HG02840 (cell line): ENCODE results near the gene RNF186.
"Not testable (repeated sequence)": the region's sequence is repeated elsewhere in the genome, so short reads cannot be mapped to it uniquely, and the experiment has no call there.

Experiments
- ATAC-seq: cut with Tn5 transposase; IDR thresholded peaks from one replicate; pipeline ENCODE4 v1.9.1; 2021; ENCODE audit warnings: mild to moderate bottlenecking, moderate library complexity, moderate number of reproducible peaks; ENCODE audit not compliant: unreplicated experiment, low FRiP score

RNF186 gene

DNA sequence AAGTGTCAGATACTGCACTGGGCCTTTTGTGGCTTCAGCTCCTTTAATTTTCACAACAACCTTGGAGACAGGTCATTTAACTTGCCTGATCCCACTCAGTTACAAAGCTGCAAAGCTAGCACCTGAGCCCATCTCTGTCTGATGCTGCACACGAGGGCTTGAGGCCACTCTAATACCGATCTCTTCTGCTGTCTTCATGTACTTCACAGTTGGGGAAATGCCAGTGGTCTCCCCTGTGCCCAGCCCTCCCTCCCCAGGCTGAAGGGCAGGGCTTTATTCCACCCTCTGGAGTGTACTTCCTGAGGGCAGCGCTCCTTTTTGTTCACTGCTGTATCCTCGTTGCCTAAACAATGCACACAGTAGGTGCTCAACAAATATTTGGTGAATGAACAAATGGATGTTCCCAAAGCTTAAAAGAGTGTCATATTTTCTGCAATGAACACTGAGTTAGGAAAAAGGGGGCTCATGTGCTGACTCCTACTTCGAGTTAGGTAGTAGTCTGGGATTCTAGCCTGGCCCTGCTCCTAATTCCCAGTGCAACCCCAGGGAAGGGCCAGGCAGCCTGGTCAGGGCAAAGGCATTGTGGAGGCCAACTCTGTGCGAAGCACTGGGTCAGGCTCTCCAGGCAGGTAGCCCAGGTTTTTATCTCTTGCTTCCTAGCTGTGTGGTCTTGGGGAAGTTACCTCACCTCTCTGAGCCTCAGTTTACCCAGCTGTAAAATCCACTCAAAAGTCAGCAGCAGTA, 16.4 kb downstream of the RNF186 start:
- ATAC-seq, result no peak

GRCh38 chr1:19797827-19798226, 17.3 kb downstream of the RNF186 start:
- no peak for ATAC-seq

- no peak for ATAC-seq
Observed at GRCh38 chr1:19794583-19794982, 20.5 kb downstream of the RNF186 start.

- no peak for ATAC-seq
Observed at GRCh38 chr1:19793360-19794046, 21.6 kb downstream of the RNF186 start.

DNA sequence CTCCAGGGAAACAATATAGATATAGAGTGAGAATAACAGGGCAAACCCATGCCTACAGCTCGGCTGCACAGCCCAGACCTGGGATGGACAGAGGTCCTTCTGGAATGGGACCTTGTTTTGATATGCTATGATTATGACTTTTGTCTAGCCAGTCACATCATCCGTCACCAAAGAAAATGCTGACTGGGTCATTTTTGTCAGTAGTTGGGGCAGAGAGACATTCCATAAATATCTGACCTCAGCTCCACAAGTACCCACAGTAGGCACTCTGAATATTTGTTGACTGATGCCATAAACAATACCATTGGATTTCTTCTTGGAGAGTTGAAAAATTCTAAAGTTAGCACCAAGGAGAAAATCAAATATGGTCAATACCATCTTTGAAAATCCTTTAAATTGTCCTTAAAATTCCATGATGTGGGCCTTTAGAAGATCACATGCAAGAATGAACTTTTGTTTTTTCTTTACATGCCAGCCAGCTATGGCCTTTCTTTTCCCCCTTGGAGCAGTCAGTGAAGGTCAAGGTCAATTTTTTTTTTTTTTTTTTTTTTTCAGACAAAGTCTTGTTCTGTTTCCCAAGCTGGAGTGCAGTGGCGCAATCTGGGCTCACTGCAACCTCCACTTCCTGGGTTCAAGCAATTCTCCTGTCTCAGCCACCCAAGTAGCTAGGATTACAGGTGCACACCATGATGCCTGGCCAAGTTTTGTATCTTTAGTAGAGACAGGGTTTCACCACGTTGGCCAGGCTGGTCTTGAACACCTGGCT, 22.7 kb downstream of the RNF186 start:
- no peak for ATAC-seq

- ATAC-seq, result not testable (repeated sequence)
Observed at GRCh38 chr1:19790061-19790975, 24.8 kb downstream of the RNF186 start.

DNA sequence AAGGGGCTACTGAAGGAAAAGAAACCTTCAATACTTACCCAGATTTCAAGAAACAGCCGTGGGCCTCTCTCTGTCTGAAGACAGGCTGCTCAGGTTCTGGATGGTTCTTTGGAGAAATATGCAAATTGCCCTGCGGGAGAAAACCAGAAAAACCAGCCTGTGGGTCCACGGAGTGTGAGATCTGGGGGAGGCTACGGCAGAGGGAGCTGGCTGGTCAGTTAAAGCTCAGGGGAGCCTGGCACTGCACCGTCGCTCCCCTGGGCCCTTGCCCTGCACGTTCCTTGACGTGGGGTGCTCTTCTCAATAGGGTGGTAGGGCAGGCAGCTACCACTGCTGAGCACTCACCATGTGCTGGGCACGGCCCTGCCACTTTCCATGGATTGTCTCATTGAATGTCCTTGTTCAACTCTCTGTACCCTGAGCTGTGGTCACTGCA, 28.1 kb downstream of the RNF186 start:
- ATAC-seq, result no peak

GRCh38 chr1:19785660-19786059, 29.4 kb downstream of the RNF186 start:
- ATAC-seq, result no peak

- no peak for ATAC-seq
Observed at GRCh38 chr1:19780267-19780877, 34.7 kb downstream of the RNF186 start.

GRCh38 chr1:19776933-19777332, 38.1 kb downstream of the RNF186 start:
- no peak for ATAC-seq

DNA sequence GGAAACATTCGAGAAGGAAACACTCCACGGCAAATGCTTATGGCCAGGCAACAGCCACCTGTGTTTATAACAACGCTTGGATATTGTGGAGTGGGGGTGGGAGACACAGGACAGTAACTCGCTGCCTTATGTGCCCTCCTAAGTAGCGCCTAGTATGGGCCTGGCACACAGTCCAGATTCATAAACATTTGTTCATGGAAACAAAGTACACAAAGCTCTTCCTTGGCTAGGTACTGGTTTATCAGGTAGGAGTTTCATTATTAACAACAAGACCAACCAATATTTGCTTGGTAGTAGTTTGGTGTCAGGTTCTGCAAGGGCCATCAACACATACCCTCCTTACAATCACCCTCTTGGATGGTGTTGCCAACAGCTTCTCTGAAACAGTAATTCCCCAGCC, 38.8 kb downstream of the RNF186 start:
- no peak for ATAC-seq

DNA sequence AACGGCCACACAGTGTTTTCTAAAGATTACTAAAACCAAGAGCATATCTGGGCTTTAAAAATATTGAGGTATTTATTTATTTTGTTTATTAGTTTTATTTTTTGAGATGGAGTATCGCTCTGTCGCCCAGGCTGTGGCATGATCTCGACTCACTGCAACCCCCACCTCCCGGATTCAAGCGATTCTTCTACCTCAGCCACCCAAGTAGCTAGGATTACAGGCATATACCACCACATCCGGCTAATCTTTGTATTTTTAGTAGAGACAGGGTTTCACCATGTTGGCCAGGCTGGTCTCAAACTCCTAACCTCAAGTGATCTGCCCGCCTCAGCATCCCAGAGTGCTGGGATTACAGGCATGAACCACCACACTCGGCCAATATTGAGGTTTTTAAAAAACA, 39.3 kb downstream of the RNF186 start:
- no peak for ATAC-seq

- no peak for ATAC-seq
Observed at GRCh38 chr1:19775317-19775716, 39.8 kb downstream of the RNF186 start.

GRCh38 chr1:19774180-19774785, 40.8 kb downstream of the RNF186 start:
- no peak for ATAC-seq

DNA sequence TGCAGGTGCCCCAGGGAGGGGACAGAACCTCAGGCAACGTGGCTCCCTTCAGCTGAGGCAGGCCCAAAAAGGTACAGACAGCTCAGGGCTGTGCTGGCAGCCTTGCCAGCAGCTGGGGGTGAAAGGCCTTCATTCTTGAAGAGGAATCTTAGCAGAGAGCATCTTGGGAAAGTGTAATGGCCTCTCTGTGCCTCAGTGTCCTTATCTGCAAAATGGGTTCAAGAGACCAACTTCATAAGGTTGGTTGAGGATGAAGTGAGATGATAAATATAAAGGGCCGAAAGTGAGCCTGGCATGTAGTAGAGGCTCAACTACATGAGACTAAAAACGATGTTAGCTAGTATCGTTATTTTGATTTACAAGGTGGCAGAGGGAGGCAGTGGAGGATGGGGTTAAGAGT, 41.6 kb downstream of the RNF186 start:
- no peak for ATAC-seq

DNA sequence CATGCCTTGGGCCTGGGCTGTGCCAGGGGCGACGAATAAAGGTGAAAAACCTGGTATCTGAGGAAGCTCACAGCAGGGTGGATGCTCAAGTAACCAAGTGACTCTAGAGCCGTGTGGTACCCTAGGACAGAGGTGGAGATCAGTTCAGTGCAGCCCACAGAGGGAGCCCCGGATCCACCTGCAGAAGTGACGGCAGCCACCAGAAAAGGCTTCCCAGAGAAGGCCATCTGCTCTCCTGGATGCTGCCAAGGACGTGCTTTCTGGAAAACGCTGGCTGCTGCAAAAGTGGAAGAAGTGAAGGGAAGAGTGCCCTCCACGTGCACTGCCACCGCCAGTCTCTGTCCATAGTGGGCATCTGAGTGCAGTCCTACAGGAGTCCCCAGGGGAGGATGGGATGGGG, 43.0 kb downstream of the RNF186 start:
- ATAC-seq, result no peak

DNA sequence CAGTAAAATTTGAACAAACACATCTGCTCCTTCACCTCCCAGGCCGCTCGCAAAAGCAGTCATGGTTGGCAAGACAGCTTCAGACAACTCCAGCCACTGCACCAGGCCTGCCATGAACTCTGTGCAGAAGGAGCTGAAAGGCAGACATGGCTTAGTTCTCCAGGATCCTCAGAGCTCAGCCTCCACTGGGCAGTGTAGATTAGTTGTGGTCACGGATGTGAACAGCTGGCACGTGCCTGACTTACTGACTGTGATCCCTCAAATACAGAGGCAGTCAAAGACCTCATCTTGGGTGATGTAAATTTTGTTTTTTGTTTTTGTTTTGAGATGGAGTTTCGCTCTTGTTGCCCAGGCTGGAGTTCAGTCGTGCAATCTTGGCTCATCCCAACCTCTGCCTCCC, 43.7 kb downstream of the RNF186 start:
- no peak for ATAC-seq

GRCh38 chr1:19770436-19771190, 44.5 kb downstream of the RNF186 start:
- ATAC-seq, result no peak
